ENCODE measurements around the gene REEP6.
"Not testable (repeated sequence)": the region's sequence is repeated elsewhere in the genome, so short reads cannot be mapped to it uniquely, and the experiment has no call there.

The REEP6 gene

GRCh38 chr19:1529430-1529816, 38.4 kb downstream of the REEP6 start:
- in situ Hi-C loops (cut with HindIII; ENCODE audit: low pct_ligation_motif_present, low pct_unique_long_range_greater_than_20kb, low sequenced_read_pairs): no loop called here

GRCh38 chr19:1530856-1531255, 39.9 kb downstream of the REEP6 start:
- DNase-seq; in situ Hi-C loops (cut with HindIII; ENCODE audit: low pct_ligation_motif_present, low pct_unique_long_range_greater_than_20kb, low sequenced_read_pairs): not testable (repeated sequence)

More at GRCh38 chr19:1529430-1529816, 38.4 kb downstream of the REEP6 start:
- no peak for DNase-seq

GRCh38 chr19:1531587-1531986, 40.6 kb downstream of the REEP6 start:
- in situ Hi-C loops (cut with HindIII; ENCODE audit: low pct_ligation_motif_present, low pct_unique_long_range_greater_than_20kb, low sequenced_read_pairs): no loop called here
- no peak for DNase-seq

GRCh38 chr19:1532003-1532402, 41.0 kb downstream of the REEP6 start:
- DNase-seq: no peak

GRCh38 chr19:1533510-1534150, 42.6 kb downstream of the REEP6 start:
- DNase-seq: no peak
- in situ Hi-C loops (cut with HindIII; ENCODE audit: low pct_ligation_motif_present, low pct_unique_long_range_greater_than_20kb, low sequenced_read_pairs): no loop called here

More at GRCh38 chr19:1532003-1532402, 41.0 kb downstream of the REEP6 start:
- in situ Hi-C loops (cut with HindIII; ENCODE audit: low pct_ligation_motif_present, low pct_unique_long_range_greater_than_20kb, low sequenced_read_pairs): no loop called here

- in situ Hi-C loops (cut with HindIII; ENCODE audit: low pct_ligation_motif_present, low pct_unique_long_range_greater_than_20kb, low sequenced_read_pairs): no loop called here
- no peak for DNase-seq
Measured at GRCh38 chr19:1534972-1535371, 44.0 kb downstream of the REEP6 start.

GRCh38 chr19:1535699-1536098, 44.7 kb downstream of the REEP6 start:
- in situ Hi-C loops (cut with HindIII; ENCODE audit: low pct_ligation_motif_present, low pct_unique_long_range_greater_than_20kb, low sequenced_read_pairs); DNase-seq: not testable (repeated sequence)

GRCh38 chr19:1538978-1539377, 48.0 kb downstream of the REEP6 start:
- in situ Hi-C loops (cut with HindIII; ENCODE audit: low pct_ligation_motif_present, low pct_unique_long_range_greater_than_20kb, low sequenced_read_pairs): no loop called here
- no peak for DNase-seq

- DNase-seq; in situ Hi-C loops (cut with HindIII; ENCODE audit: low pct_ligation_motif_present, low pct_unique_long_range_greater_than_20kb, low sequenced_read_pairs): not testable (repeated sequence)
Measured at GRCh38 chr19:1539749-1540148, 48.8 kb downstream of the REEP6 start.

- DNase-seq: no peak
- in situ Hi-C loops (cut with HindIII; ENCODE audit: low pct_ligation_motif_present, low pct_unique_long_range_greater_than_20kb, low sequenced_read_pairs): no loop called here
Measured at GRCh38 chr19:1540365-1540925, 49.5 kb downstream of the REEP6 start.

Measured in ACHN (cell line).